HG03575 (cell line): ENCODE measurements around the gene PCNA.
A peak's percentile ranks its signal among the peaks of the same experiment; 100 is the strongest.

ENCODE experiments used
- ATAC-seq: cut with Tn5 transposase; IDR thresholded peaks from one replicate; pipeline ENCODE4 v1.9.1; 2021; ENCODE audit not compliant: unreplicated experiment, insufficient number of reproducible peaks, low FRiP score; ENCODE audit errors: extremely low read depth

The PCNA gene

DNA sequence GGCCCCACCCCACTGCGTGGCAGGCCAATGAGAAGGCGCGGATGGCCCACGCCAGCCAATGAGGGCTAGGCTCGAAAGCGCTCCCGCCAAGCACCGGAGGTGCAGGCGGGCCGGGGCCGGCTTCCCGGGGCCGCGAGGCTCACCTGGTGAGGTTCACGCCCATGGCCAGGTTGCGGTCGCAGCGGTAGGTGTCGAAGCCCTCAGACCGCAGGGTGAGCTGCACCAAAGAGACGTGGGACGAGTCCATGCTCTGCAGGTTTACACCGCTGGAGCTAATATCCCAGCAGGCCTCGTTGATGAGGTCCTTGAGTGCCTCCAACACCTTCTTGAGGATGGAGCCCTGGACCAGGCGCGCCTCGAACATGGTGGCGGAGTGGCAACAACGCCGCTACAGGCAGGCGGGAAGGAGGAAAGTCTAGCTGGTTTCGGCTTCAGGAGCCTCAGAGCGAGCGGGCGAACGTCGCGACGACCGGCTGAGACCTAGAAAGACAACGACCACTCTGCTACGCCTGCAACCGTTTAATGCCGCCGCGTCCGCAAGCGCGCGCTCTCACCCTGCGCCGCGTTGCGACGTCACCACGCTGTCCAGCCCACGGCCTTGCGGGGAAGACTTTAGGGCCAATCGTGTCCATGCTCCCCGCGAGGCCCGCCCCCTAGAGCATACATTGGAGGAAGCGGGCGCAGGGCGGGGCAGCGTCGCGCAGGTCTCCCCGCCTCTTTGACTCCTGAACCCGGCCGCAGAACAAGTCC, at the start of gene PCNA:
Gene PCNA, minus strand, starts transcription at position 524 of the 750 bp plus-strand sequence. Its CDS starts 160 bp downstream, at position 364.
- peak; percentile 62 for ATAC-seq

DNA sequence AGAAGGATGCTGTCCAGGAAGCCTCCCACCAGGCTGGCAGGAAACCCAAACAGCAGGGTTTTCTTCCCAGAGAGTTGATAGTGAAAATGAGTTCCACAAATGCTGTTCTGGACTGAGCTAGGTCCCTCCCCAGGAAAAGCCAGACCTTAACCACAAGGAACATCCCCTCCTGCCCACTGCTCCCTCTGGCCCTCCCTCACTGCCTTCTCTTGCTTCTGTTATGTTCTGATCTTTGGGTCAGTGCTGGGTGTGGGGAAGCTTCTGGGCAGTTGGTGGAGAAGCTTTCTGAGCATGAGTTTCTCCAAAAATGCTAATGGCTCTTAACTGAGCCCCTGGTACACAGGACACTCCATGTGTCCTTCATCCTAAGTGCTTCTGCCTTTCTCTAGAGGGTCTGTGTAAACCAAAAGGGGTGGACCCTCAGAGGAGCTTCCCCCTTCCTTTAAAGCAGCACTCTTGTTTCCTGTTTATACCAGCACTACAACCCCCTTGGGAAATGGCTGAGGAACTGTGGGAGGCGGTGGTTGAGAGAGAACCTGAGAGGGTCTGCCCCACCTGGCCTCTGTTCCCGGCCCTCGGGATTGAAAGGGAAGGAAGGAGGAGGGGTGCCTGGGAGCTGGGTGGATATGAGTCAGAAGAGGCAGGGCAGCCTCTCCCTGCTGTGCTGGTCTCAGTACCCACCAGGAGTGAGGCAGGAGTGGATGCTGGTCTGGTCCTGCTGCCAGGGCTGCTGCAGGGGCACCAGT, 49.1 kb upstream of the PCNA start:
- ATAC-seq, result no peak

DNA sequence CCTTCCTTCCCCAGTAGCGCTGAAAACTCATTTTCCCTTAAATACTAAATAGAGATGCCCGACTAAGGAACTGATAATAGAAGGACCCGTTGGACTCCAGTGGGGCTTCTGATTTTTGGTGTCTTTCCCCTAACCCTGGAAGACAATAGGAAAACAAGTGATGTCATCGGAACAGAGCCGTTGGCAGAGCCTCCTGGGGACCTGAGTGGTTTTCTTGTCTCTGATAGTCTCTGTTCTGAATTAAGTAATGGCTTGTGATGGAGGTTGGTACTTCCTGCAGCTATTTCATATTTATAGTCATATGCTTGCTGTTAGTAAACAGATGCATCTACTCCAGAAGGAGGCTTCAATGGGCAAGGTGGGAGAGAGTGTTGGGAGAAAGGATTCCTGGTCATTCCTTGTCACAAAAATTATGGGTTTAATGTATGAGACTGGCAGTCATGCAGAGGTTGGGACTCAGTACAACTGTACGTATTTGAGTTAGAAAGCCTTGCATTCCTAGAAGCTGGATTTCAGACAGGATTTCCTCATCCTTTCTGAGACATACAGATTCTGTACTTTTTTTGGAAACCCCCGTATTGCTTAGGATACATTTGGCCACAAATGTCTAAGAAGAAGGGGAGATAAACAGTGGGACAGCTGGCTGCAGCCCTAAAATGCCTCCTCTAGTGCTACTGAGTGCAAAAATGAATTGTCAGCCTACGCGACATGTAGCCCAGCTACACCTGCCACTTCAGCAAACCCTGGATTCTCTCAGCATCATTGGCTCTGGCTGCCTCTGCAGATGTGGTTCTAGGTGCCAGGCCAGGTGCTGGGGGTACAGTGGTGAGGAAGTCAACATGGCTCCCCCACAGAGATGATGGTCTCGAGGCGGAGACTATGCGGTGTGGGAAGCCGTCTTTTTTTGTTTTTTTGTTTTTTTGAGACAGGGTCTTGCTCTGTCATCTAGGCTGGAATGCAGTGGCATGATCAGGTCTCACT, 45.2 kb upstream of the PCNA start:
- ATAC-seq, result no peak

DNA sequence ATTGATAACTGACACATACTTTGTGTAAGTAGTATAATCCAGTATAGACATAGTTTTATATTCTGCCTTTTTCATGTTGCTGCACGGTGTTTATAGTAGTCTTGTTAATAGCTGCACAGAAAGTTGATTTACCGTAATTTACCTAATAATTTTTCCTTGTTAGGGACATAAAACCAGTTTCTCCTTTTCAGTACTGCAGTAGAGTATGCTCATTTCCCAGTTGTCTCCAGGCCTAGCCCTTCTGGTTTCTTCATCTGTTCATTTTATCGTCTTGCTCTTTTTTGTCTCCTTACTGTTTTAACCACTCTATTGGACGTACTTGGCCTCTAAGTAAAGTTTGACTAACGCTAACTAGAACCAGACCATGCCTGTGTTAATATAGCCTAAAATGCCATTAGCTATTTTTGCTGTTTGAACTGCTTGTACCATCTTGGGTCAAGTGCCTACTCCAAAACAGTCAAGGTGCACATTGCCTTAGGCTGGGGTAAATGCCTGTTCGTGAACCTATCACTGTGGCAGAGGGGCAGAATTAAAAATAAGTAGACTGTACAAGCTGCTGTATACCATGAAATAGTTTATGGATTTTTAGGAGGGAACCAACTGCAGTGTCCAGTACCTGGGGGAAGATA, 41.9 kb upstream of the PCNA start:
- ATAC-seq, result no peak

DNA sequence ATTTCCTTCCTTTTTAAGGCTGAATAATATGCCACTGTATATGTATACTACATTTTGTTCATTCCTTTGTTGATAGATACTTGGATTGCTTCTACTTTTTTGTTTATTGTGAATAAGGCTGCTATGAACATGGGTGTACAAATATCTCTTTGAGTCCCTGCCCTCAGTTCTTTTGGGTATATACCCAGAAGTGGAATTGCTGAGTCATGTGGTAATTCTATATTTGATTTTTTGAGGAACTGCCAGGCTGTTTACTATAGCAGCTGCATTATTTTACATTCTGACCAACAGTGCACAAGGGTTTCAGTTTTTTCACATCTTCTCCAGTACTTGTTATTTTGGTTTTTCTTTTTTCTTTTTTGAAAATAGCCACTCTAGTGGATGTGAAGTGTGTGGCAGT, 41.1 kb upstream of the PCNA start:
- no peak for ATAC-seq

DNA sequence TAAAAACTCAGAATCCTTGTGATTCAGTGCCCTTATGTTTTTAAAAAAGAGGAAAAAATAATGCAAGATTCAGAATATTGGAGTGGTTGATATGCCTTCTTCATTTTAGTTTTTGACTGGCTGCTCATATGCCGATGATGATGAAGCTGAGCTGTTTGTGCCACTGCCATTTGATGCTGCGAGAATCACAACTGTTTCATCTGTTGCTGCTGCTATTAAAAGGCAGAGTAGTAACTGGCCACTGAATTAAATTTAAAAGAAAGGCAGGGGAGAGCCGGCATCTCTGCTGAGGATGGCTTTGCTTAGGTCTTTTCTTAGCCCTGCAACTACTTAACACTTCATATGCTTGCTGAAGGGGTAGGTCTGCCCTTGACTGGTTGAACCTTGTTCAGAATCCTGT, 40.2 kb upstream of the PCNA start:
- ATAC-seq, result no peak

DNA sequence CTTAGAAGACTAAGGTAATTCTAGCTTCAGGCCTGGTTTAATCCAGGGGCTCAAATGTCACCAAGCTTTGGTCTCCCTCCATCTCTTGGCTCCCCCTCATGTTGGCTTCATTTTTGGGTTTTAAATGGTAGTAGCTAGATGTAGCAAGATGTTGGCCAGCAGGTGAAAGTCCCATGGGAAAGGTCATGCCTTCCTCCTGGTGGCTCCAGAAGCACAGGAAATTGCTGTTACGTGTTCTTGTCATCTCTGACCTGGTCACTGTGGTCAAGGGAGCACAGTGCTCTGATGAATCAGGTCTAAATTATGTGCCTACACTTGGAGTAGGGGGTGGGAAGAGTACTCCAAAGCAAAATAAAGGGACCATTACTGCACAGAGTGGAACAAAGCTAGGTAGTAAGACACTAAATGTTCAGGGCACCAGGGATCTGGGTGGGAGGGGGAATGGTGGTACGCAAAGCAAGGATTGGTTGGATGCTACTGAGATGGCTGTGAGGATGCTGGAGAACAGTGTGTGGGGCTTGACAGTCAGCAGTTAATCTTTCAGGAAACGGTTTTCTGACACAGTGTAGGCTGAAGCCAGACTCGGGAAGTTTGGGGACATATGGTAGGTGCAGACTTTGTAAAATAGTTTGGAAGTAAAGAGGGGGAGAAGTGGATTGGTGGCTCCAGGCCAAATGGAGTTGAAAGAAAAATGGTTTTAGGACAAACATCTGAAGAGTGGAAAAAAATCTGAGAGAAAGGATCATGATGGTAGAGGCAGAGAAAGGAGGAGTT, 37.1 kb upstream of the PCNA start:
- ATAC-seq, result no peak

DNA sequence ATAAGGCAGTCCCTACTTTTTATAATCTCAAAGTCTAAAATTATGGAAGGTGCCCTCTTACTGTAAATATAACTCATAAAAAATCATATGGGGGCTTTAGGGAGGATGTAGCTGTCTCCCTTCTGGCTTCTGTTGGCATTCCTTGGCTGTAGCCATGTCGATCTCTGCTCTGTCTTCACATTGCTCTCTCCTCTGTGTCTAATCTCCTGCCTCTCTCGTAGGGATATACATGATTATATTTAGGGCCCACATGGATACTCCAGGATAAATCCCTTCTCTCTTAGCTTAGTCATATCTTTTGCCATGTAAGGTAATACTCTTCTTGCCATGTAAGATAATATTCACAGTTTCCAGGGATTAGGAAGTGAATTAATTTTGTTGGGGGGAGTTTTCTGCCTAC, 35.6 kb upstream of the PCNA start:
- no peak for ATAC-seq

DNA sequence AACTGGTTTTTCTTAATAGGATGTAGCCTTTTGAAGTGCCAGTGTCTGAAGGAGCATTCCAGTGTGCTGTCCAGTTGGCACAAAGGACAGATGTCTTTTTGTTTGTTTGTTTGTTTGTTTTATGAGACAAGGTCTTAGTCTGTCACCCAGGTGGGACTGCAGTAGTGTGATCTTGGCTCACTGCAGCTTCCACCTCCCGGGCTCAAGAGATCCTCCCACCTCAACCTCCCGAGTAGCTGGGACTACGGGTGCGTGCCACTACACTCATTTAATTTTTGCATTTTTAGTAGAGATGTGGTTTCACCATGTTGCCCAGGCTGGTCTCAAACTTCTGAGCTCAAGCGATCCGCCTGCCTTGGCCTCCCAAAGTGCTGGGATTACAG, 34.8 kb upstream of the PCNA start:
- ATAC-seq, result no peak

DNA sequence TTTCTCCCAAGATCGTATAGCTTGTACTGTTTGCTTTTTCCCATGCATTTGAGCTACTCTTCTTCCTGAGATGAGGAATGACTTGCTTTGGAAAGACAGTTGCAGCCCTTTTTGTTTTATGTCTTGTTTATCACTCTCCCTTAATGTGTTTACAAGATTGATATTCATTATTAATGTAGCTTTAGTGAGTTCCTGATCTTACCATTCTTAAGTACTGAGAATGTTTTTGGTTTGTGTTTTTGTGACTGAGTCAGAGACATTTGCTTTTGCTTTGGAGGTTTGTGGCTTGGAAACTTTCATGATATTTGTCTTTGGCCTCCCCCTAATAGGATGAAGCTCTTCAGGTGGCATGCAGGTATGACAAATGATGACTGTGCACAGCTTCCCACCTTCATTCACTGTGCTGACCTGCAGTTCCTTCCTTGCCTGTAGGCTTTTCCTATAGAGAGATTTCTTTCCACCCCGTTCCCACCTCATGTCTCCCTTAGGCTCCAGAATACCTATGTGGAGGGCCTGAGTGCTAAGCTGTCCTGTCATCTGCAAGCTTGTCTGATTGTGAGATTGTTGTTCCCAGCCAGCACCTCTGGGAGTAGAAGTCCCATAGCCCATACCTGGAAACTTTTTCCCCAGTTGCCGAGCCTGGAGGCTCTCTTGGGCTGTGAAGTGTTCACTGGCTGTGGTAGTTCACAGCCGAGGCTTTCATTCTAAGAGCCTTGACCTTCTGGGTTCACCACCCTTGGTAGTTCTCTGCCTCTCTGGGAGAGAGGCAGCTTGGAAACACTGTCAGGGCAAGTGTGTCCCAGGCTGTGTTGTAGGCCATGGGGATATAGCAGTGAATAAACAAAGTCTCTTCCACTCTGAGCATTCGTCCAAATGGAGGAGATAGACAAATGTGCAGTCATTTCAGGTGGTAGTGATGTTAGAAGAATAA, 34.1 kb upstream of the PCNA start:
- no peak for ATAC-seq

DNA sequence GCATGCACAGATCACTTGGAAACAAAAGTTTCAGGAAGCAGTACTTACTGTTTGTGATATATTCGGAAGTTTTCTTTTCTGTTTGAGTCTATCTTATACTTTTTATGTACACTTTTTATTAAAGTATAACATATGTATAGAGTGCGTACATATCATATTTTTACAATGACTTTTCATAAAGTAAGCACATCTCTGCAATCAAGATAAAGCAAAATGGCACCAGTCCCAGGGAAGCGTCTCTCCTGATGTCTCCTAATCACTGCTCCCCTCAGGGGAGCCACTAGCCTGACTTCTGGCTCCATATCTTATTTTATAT, 33.4 kb upstream of the PCNA start:
- ATAC-seq, result no peak

DNA sequence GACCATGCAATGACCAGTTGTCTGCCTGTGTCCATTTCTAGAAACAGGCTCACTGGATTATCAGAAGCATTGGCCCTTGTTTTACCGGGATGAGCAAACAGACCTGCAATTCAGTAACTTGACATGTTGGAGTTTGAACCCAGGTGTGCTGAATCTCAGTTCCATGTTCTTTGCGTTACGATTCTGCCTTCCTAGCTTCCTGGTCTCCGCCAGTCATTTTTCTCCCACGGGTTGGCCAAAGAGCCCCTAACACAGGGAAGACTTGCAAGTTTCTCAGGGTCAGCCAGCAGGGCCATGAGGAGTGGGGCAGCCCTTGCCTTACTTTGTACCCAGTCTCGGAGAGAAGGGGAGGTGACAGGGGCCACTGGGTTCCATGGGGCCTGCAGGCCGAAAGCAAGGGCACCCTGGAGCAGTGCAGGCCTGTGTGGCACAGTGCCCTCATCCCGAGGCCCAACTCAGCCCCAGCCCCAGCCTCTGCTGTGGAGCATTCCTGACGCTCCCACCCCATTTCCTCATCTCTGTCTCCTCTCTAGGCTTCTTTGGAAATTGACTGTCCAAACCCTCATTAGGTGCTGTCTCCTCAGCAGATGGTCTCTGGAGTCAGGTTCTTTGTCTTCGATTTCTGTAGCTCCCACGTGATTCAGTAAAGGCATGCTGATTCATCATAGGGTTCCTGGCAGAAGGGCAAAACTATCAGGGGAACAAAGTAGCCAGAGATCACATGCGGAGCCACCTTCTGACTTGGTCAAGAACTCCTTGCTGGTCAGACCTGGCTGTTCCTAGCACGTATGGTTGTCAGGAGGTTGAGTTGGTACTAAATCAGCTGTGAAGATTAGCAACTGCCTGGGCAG, 30.7 kb upstream of the PCNA start:
- ATAC-seq, result no peak

DNA sequence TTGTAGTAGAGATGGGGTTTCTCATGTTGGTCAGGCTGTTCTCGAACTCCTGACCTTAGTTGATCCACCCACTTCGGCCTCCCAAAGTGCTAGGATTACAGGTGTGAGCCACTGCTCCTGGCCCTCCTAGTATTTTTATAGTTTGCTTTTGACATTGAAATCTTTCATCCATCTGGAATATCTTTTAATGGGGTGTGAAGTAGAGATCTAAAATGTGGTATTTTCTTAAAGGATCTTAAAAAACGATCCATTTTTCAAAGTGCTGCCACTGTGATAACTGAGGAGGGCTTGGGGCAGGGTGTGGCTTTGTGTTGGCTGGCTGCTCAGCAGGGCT, 30.1 kb upstream of the PCNA start:
- no peak for ATAC-seq

DNA sequence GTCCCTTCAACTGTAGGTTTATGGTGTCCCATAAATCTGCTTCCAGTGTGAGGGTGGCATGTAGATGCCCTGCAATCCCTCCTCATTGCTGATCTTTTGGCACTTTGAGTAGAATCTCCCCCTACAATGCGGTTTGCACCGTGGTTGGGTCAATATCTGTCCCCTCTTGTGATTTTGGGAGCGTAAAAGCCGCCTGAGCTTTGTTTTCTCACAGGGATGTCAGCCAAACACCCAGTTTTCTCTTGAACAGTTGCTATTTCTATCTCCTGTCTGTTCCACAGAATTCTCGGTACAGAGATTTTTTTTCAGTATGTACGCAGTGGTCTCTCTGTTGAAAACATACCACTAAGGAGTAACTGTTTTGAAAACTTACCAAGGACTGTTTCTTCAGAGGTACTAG, 28.8 kb upstream of the PCNA start:
- no peak for ATAC-seq

DNA sequence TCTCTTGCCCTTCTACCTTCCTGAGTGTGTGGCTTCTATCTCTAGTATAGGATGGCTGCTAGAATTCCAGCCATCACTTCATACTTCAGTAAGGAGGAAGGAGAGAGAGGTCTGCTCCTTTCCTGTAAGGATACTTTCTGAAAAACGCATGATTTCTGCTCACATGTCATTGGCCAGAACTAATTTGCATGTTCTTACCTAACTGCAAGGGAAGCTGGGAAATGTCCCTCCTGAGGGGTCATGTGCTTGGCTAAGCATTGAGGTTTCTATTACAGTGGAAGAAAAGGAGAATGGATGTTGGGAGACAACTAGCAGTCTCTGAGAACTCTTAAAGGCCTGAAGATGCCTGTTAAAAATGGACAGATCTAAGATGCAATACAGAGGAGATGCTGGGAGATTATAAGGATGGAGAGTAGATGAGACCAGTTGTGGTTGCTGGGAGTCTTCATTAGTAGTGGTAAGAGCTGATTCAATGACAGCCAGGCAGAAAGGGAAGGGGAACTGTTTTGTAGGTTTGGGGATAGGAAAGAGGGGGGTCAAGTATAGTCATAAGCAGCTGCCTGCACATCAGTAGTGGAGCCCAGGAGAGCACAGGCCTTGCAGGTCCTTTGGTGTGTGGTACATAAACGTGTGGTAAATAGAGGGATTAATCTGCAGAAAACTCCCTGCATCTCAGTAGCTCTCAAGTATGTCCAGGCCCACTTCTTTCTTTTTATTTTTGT, 27.3 kb upstream of the PCNA start:
- ATAC-seq, result no peak

DNA sequence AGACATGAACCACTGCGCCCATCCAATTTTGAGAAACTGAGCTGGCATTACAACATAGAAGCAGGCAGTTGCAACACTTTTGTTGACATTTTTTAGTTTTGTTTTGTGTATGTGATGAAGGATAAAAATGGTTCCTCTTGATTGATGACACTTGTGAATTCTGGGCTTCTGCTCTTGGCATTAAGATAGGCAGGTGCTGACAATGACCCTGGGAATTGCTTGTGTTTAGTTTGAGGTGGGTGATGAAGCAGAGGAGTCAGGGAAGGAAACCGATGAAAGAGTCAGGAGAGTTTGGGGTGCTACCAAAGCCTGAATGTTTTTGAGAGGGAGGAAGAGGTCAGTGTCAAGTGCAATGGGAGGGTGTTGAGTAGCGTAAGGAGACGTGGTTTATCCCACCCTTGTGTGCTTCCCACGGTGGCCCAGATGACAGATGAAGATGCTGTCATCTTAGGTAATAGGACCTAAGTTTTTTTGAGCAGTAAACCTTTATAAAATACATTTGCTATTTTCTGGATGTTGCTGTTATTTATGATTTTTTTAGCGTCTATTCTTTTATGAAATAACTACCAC, 26.4 kb upstream of the PCNA start:
- no peak for ATAC-seq
